22Rv1 (cell line): ENCODE measurements around the gene SYNM.

Experiments
- H3K27ac ChIP-seq: fragments of 450-650 bp; 2 replicates; pipeline ENCODE4 v1.5.1; 2017
- CTCF ChIP-seq: fragments of 450-650 bp; IDR thresholded peaks from 2 replicates; pipeline ENCODE4 v1.5.1; 2017; ENCODE audit warnings: mild to moderate bottlenecking
- ZFX ChIP-seq: fragments of 450-650 bp; IDR thresholded peaks from 2 replicates; pipeline ENCODE4 v1.6.1; 2017; ENCODE audit warnings: antibody characterized with exemption, borderline replicate concordance

Gene SYNM

GRCh38 chr15:99172989-99173388, 68.1 kb downstream of the SYNM start:
- no peak overlapping the region for H3K27ac ChIP-seq
- TF ChIP-seq ZFX (no peak), CTCF (no peak)

DNA sequence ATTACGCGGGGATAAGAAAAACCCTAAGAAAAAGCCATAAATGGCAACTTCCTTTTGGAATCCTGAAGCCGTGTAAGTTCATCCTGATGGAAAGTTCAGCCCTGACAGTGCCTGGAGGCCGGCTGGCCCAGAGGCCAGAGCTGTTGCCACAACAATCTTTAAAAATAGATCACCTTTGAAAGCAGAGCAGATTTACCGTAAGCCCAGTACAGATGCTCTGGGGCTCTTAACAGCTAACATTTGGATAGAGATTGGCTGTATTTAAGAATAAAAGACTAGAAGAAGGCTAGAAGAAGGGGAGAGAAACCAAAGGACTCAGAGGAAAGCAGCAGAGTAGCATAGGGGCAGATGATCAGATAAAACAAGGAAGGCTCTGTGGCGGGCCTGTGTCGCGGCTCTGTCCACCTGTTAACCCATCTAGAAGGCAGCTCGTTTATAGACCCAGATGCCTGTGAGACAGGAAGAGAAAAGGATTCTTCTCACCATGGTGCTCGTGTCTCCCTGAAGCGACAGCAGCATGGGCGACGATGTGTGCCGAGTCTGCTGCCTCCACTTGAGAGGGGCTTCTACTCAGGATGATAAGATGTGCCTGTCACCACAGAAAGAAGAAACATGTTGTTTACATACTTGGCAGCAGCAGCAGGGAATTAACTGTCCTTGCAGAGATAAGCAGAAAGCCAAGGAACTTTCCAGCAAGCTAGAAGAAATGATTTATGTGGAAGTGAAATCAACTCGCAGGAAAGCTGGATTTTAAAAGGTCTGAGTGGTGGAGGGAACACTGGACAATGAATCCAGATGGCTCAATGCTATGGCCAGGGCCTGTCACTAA, 69.9 kb downstream of the SYNM start:
- no peak for TF ChIP-seq CTCF
- TF ChIP-seq ZFX = no peak
- H3K27ac ChIP-seq = no peak overlapping the region

GRCh38 chr15:99176757-99177156, 71.9 kb downstream of the SYNM start:
- H3K27ac ChIP-seq = no peak overlapping the region
- TF ChIP-seq ZFX (no peak), CTCF (no peak)

DNA sequence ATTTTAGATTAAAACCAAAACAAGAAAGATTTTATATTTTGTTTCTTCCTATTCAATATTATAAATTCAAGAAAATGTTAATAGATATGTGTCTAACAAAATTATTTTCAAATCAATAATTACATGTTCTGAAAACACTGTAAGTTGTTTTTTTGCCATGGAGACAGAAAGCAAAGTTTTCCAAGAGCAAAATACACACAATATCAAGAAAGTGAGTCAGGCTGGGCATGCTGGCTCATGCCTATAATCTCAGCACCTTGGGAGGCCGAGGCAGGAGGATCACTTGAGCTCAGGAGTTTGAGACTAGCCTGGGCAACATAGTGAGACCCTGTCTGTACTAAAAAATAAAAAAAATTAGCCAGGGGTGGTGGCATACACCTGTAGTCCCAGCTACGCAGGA, 72.8 kb downstream of the SYNM start:
- no peak overlapping the region for H3K27ac ChIP-seq

GRCh38 chr15:99180086-99180963, 75.4 kb downstream of the SYNM start:
- no peak for TF ChIP-seq ZFX
- no peak for TF ChIP-seq CTCF
- no peak overlapping the region for H3K27ac ChIP-seq

More for the DNA sequence above, 72.8 kb downstream of the SYNM start:
- TF ChIP-seq CTCF (no peak), ZFX (no peak)

- no peak overlapping the region for H3K27ac ChIP-seq
- TF ChIP-seq CTCF = no peak
Observed at GRCh38 chr15:99180964-99181306, 76.1 kb downstream of the SYNM start.

DNA sequence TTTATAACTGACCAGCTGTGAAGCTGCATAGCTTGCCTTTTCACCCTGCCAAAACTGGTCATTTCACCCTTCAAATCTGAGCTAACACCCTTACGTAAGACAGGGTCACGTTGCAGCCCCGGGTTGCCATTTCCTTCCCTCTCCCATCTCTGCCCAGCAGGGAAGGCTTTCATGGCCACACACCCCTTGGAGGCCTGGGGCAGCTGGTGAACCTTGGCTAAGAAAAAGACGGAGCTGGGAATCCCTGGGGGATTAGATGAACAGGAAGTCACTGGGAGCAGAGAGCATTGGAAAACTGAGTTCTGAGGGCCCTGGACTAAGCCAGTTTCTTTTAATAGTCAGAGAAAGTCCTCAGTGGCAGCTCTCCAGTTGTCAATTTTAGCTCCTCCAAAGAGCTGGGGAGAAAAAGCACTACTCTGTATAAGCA, 76.7 kb downstream of the SYNM start:
- H3K27ac ChIP-seq = no peak overlapping the region

More for the DNA sequence above, 76.7 kb downstream of the SYNM start:
- TF ChIP-seq ZFX (no peak), CTCF (no peak)
